Ectodermal cell (in vitro differentiated cells): ENCODE measurements around the gene CXCR5.

ENCODE experiments used
- H3K27ac ChIP-seq: 2 replicates; pipeline ENCODE4 v1.7.0; 2013; ENCODE audit warnings: mild to moderate bottlenecking, low read depth, low read length; ENCODE audit not compliant: insufficient read depth, poor library complexity, severe bottlenecking
- H3K27me3 ChIP-seq: 2 replicates; pipeline ENCODE4 v1.7.0; 2013; ENCODE audit warnings: mild to moderate bottlenecking, low read length; ENCODE audit not compliant: insufficient read depth, control insufficient read depth, poor library complexity, severe bottlenecking
- H3K36me3 ChIP-seq: one replicate; pipeline ENCODE4 v1.7.0; 2013; ENCODE audit warnings: low read length; ENCODE audit not compliant: control insufficient read depth, insufficient read depth
- H3K4me1 ChIP-seq: one replicate; pipeline ENCODE4 v1.7.0; 2013; ENCODE audit warnings: low read length; ENCODE audit not compliant: control insufficient read depth, insufficient read depth
- H3K4me3 ChIP-seq: 2 replicates; pipeline ENCODE4 v1.7.0; 2013; ENCODE audit warnings: low read depth, low read length, control low read depth; ENCODE audit not compliant: insufficient read depth
- H3K9me3 ChIP-seq: 2 replicates; pipeline ENCODE4 v1.7.0; 2013; ENCODE audit warnings: mild to moderate bottlenecking, low read length, moderate library complexity; ENCODE audit not compliant: control insufficient read depth
- WGBS, 2 experiments: methylation state at CpG; one replicate each; pipeline ENCODE4 v1.1.7; 2013; ENCODE audit warnings: missing lambda C conversion rate in 2 of 2; 5-methylcytosine and 5-hydroxymethylcytosine counted together

Gene CXCR5

DNA sequence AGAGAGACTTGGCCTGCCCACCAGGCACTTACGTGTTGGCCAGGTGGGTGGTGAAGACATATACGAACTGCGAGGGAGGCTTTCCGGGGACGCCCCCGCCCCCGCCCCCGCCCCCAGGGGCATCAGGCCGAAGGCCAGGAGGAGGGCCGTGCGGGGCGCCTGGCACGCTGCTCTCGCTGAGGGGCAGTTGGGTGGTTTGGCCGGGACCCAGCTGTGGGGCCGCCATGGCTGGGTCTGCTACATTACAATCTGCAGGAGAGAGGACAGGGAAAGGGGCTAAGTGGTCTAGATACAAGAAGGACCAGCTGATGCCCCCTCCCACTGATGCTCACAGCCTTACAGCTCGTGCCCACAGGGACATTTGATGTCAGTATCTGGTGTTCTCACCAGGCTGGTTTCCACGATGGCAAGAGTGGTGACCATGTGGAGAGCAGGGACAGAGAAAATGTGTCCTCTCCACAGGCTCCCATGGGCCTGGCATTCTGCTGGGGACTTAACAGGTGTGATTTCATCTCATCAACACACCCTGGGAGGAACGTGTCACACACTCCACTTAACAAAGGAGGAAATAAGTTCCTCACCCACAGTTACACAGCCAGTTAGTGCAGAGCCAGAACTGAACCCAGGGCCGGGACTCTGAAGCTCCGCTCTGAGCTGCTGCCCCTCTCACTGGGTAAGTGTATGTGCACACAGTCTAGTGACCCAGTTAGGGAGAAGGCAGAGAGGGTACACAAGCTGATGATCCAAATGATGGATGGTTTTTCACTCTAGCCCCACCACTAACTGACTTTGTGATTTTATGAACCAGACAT is 19.7 kb downstream of the CXCR5 start:
- H3K9me3 ChIP-seq, result no peaks in the 10 kb centered on the region
- no peak overlapping the region for H3K27ac ChIP-seq
- H3K4me3 ChIP-seq, result no peak overlapping the region
- H3K4me1 ChIP-seq, result peaks cover 13% of the 10 kb centered on the region
- WGBS, 2 experiments, result 95% methylated on average over 21 of the region's 21 CpGs
- peaks cover 31% of the 10 kb centered on the region for H3K36me3 ChIP-seq
- H3K27me3 ChIP-seq, result no peaks in the 10 kb centered on the region

DNA sequence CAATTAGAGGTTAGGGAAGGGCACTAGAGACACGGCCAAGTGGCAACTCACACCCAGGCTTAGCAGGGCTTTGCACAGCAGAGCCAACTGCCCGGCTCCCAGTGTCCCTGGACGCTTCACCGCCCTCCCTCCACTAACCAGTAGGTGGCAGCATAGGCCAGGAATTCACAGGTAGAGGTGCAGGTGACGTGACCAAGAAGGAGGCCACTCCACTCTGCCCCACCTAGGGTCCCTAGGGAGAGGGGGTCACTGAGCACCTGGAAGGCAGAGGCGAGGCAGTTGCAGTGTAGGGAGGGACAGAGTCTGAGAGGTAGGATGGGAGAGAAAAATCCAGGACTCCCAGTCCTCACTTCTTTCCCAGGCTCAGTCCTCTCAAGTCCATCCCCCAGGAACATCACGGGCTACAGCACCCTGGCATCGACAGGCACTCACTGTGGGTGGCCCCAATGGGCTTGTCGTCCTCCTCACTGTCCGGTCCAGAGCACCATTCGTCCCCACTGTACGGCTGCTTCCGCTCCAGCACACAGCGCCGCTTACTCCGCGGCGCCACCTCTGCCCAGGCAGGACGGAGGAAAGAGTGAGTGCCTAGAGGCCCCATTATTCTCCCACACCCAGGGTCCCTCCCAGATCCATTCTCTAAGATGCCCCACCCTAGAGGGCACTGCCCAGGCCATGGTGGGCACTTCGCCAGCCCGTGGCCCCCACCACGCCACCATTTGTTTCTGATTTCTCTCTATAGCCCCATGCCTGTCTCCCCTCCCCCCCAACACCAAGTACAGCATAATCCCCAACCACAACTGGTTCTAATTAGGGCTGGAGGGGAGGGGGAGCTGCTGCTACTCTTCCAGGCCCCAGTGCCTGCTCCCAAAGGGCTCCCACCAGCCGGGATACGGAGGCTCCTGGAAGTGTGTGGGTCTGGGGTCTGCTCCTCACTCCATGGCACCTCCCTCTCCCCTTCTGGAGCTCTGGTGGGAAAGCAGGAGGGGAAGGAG is 23.7 kb downstream of the CXCR5 start:
- Histone ChIP-seq H3K4me1 (peaks cover 48% of the 10 kb centered on the region), H3K36me3 (peaks cover 16% of the 10 kb centered on the region), H3K9me3 (no peaks in the 10 kb centered on the region), H3K4me3 (no peak overlapping the region), H3K27ac (no peak overlapping the region), H3K27me3 (no peaks in the 10 kb centered on the region)
- 31 to 34% methylated on average over 24 of the region's 24 CpGs for WGBS, 2 experiments

DNA sequence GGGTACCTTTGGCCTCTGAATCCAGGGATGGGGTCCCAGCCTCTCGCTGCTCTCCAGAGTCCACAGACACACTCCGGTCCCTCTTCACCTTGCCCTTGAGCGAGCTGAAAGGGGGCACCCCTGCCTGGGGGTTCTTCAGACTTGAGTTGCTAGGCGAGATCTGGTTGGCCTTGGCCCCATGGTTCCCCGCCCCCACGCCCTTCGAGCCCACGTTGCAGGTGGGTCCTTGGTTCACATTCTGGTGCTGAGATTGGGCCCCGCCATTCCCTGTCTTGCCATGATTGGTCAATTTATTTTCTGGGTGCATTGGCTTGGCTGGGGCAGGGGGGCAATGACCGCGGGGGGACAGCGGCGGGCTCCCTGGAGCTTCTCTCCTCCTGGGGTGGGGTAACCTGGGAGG is 24.6 kb downstream of the CXCR5 start:
- Histone ChIP-seq H3K4me1 (peaks cover 57% of the 10 kb centered on the region), H3K27me3 (no peaks in the 10 kb centered on the region), H3K36me3 (peaks cover 14% of the 10 kb centered on the region), H3K27ac (no peak overlapping the region), H3K4me3 (no peak overlapping the region), H3K9me3 (no peaks in the 10 kb centered on the region)
- 84 to 85% methylated on average over 13 of the region's 13 CpGs for WGBS, 2 experiments

DNA sequence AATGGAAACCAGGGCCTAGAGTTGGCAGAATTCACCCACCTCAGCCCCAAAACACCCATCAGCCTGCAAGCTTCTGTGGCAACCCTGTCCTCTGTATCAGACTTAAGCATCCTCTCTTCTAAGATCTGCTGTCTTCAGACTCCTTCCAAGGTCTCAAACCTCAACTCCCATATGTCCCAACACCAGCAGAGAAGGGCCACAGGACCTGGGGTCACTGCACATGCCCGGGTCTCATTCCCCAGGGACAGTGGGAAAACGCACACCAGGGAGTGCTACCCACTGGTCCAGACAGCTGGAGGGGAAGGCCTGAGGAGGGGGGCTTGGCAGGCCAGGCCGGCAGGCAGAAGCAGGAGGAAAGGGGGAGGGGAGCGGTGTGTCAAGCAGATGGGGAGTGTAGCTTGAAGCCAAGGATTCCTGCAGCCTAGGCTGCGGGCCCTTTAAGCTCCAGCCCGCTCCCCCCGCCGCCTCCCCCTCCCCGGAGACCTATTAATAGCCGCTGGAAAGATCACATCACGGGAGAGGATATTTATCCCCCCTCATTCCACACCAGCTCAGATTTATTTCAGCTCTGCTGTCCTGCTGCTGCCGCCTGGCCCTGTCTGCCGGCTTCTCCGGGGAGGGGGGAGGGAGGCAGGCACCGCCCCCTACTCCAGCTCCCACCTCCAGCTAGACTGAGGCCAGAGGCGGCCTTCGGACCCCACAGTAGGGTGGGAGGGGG is 25.4 kb downstream of the CXCR5 start:
- Histone ChIP-seq H3K27ac (peak overlapping the region; percentile 85), H3K9me3 (no peaks in the 10 kb centered on the region), H3K36me3 (peaks cover 6% of the 10 kb centered on the region), H3K4me3 (peak overlapping the region; percentile 37), H3K27me3 (no peaks in the 10 kb centered on the region), H3K4me1 (peaks cover 64% of the 10 kb centered on the region)
- WGBS, 2 experiments, result 0 to 1% methylated on average over 17 of the region's 17 CpGs

DNA sequence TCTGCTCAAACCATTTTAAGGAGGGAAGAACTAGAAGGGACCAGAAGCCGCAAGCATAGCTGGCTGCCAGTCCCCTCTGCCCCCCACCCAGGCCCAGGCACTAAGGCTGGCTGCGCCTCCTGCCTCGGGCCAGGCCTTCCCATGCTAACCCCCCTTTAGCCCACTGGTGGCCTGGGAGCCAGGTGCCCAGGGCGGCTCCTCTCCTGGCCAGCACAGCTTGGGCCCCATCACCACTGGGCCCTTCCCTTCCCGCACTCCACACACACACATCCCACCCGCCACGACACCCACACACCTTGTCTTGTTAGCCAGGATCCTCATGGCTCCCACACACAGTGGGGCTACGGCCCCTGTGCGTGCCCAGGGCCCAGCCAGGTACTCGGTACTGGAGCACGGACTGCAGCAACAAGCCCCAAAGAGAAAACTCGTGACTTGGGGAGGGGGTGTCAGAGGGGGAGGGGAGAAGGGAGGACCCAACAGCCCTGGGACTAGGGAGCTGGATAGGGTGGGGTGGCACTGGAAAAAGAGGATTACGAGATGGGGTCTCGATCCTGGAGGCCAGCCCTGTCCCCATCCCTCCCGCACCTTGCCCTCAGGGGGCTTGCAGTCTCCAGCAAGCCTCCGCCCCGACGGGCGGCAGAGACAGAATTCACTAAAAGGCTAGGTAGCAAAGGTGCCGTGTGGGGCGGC is 26.1 kb downstream of the CXCR5 start:
- Histone ChIP-seq H3K4me1 (peaks cover 71% of the 10 kb centered on the region), H3K9me3 (no peaks in the 10 kb centered on the region), H3K27ac (peak overlapping the region; percentile 85), H3K36me3 (peaks cover 6% of the 10 kb centered on the region), H3K4me3 (peak overlapping the region; percentile 37), H3K27me3 (no peaks in the 10 kb centered on the region)
- 12 to 16% methylated on average over 21 of the region's 21 CpGs for WGBS, 2 experiments

DNA sequence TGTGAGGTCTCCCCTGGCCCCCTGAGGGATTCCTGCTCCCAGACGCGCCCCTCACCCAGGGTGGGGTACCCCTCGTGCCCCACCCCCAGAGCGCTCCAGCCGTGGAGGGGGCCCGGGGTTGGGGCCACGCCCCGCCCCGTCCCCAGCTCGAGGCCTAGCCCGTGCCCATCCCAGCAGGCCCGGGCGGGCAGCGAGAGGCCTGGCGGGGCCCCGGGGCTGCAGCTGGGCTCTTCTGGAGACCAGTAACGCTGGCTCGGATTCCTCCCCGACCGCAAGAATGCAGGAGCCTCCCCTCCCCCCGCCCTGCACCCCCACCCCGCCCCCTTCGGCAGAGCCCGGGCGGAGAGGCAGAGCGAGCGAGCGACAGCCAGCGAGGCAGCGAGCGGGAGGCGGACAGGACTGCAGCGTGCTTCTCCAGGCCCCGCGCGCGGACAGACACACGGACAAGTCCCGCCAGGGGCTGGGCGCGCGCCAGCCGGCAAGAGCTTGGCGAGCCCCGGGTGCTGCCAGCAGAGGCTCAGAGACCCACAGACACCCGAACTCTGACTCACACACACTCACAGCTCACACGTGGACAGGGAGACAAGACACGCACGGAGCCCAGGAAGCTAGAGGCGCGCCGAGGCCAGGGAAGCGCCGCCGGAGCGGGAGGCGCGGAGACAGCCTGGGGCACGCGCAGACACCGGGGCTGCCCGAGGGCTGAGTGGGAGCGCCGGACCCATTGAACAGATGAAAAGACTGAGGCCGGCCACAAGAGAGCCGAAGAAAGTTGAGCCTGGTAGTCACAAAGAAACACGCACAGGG is 26.8 kb downstream of the CXCR5 start:
- WGBS, 2 experiments, result 3 to 4% methylated on average over 65 to 67 of the region's 67 CpGs
- H3K4me1 ChIP-seq, result peaks cover 76% of the 10 kb centered on the region
- H3K27ac ChIP-seq, result peak overlapping the region; percentile 92
- no peaks in the 10 kb centered on the region for H3K9me3 ChIP-seq
- H3K36me3 ChIP-seq, result peaks cover 6% of the 10 kb centered on the region
- no peaks in the 10 kb centered on the region for H3K27me3 ChIP-seq
- H3K4me3 ChIP-seq, result peak overlapping the region; percentile 37

DNA sequence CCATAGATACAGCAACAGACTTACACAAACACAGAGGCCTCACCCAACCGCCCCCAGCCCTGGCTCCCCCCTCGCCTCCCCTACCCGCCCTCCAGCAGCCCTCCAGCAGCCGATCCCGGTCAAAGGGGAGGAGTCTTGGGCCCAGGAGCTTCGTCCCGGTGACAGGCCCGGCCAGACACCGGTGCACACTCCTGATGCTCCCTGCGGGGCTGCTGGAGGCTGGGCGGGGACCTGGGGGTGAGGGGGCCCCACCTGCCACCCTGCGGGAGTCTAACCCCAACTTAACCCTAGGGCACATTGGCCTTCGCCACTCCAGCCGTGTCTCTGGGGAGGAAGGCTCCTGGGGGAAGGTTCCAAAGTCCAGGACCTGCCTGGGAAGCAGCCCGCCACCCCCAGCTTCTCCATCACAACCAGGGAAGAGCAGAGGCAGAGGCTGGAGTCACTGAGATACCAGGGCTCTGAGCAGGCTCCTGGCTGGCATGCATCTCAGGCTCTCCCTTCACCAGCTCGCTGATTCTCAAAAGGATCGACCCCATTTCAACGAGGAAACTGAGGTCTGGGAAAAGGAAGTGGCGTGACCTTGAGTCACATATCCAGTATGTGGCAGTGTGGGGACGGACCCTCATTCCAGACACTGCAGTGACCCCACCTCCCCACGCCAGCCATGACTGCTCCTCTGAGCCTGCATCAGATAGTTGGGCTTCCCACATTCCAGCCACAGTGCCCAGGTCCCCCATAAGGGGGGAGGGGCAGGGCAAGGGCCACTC is 27.6 kb downstream of the CXCR5 start:
- Histone ChIP-seq H3K4me3 (peak overlapping the region; percentile 24), H3K9me3 (no peaks in the 10 kb centered on the region), H3K27ac (peak overlapping the region; percentile 92), H3K36me3 (no peaks in the 10 kb centered on the region), H3K27me3 (no peaks in the 10 kb centered on the region), H3K4me1 (peaks cover 84% of the 10 kb centered on the region)
- WGBS, 2 experiments, result 24% methylated on average over 21 of the region's 21 CpGs

DNA sequence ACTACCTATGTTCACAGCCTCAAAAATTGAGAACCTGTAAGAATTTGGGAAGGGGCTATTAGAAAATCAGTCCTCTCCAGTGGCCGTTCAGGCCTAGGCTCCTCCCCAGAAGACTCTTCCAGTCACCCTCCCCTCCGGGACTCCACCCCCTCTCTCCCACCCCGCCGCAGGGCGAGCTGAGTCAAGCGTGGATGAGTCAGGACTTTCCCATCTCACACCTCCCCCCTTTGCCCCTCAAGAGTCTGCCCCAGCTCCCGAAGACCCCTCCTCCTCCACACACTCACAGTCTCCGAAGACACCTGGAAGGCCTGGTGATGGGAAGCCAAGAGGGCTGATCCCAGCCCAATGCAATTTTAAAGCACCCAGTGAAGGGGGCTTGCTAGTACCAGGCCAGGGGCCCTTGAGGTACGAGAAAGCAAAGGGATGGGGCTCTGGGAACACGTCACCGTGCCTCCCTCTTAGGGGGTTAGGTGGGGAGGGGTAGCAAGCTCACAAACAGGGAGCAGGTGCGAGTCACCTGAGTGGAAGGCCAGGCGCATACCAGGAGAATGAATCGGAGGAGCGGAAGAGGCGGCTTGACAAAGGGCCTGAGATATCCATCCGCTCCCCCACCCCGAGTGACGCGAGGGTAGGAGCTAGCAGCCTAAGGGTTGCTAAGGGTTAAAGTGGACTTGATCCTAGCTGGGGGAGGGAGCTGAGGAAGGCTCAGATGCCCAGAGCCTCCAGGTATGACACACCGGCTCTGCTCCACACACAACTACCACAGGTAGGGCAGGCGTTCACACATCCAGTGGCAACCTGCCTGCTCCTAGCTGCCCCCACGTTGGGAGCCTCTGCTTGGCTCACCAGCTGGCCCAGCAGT is 28.4 kb downstream of the CXCR5 start:
- Histone ChIP-seq H3K4me3 (no peak overlapping the region), H3K27ac (peak overlapping the region; percentile 76), H3K9me3 (no peaks in the 10 kb centered on the region), H3K36me3 (no peaks in the 10 kb centered on the region), H3K4me1 (peaks cover 91% of the 10 kb centered on the region), H3K27me3 (no peaks in the 10 kb centered on the region)
- 22 to 23% methylated on average over 23 of the region's 23 CpGs for WGBS, 2 experiments
